Kidney (tissue), 14 donors: ENCODE results near the gene RPL37A. TPM values are rescaled to one million over a fixed set of nuclear protein-coding genes. Genes with fewer than 3 reads are reported as not detected.

Source experiments
- DNase-seq, 5 donors: peaks; one replicate each; pipeline ENCODE4 v3.0.0-alpha.2; 2013 to 2020
- FAIRE-seq: peaks from 2 replicates; lab custom pipeline; 2012; peaks lifted over from hg19 to GRCh38; lab: Jason Lieb, UNC
- H3K27ac ChIP-seq, 2 donors: one replicate each; pipeline ENCODE4 v1.7.0; 2013; ENCODE audit warnings: low read depth in 2 of 2, low read length in 2 of 2, inconsistent platforms in 1 of 2
- H3K27me3 ChIP-seq: one replicate; pipeline ENCODE4 v1.7.1; 2013; ENCODE audit warnings: low read length, inconsistent platforms; ENCODE audit not compliant: control insufficient read depth, insufficient read depth
- H3K36me3 ChIP-seq, 3 donors: one replicate each; pipeline versions ENCODE4 v1.7.0 to v1.7.1; 2013; ENCODE audit warnings: low read length in 3 of 3, control low read depth in 1 of 3, inconsistent platforms in 1 of 3; ENCODE audit not compliant: insufficient read depth in 3 of 3, control insufficient read depth in 2 of 3
- H3K4me1 ChIP-seq, 3 donors: one replicate each; pipeline versions ENCODE4 v1.7.0 to v1.7.1; 2013; ENCODE audit warnings: low read length in 3 of 3, inconsistent platforms in 1 of 3, low read depth in 1 of 3; ENCODE audit not compliant: control insufficient read depth in 2 of 3, insufficient read depth in 2 of 3
- H3K4me3 ChIP-seq, 3 donors: one replicate each; pipeline versions ENCODE4 v1.7.0 to v1.8.1; 2013; ENCODE audit warnings: low read length in 3 of 3, control low read depth in 1 of 3, inconsistent platforms in 1 of 3
- H3K9ac ChIP-seq, 3 donors: one replicate each; pipeline versions ENCODE4 v1.7.0 to v1.7.1; 2013; ENCODE audit warnings: low read length in 3 of 3, control low read depth in 1 of 3, inconsistent platforms in 1 of 3
- H3K9me3 ChIP-seq, 3 donors: one replicate each; pipeline versions ENCODE4 v1.7.0 to v1.7.1; 2013; ENCODE audit warnings: low read length in 3 of 3, control low read depth in 1 of 3, inconsistent platforms in 1 of 3; ENCODE audit not compliant: control insufficient read depth in 2 of 3, insufficient read depth in 1 of 3
- CTCF ChIP-seq: IDR thresholded peaks from 3 replicates; pipeline ENCODE4 v1.5.1; 2012; ENCODE audit warnings: mild to moderate bottlenecking, moderate library complexity, borderline replicate concordance; ENCODE audit not compliant: insufficient read depth; ENCODE audit errors: extremely low read depth
- intact Hi-C: fragments of 100-400 bp; cut with DNase I; formaldehyde crosslinking; loops from one replicate; pipeline ENCODE4 v1.11.1; 2022
- polyA plus RNA-seq: library from polyadenylated mRNA; stranded (reverse); fragments of 350-450 nt; fragmentation: Illumina TruSeq; extraction: RNeasy Lipid Tissue Mini Kit (QIAGEN cat#74804); gene quantifications from one replicate; pipeline ENCODE4 v1.2.3, GENCODE V29; 2014; ENCODE audit warnings: low read depth, low replicate concordance; ENCODE audit not compliant: insufficient read depth
- total RNA-seq: library from RNA; stranded (reverse); fragmentation: NEBNext Ultra II Directional; extraction: Animal tissue kit (Norgen Biotek cat#: 25700); gene quantifications from one replicate; pipeline ENCODE4 v1.2.1, GENCODE V29; 2021
- donor health status: control.
- donor health status: control.
- donor health status: control.
- donor health status: control.
- donor health status: control.
- donor health status: DM: yes; HTN: yes; CAD: no.
- donor health status: Normal renal cell carcinoma (clear cell type).

The RPL37A gene
- total and polyA plus RNA-seq, 2 donors from 2014 or later: 1,810 to 4,316 TPM

DNA sequence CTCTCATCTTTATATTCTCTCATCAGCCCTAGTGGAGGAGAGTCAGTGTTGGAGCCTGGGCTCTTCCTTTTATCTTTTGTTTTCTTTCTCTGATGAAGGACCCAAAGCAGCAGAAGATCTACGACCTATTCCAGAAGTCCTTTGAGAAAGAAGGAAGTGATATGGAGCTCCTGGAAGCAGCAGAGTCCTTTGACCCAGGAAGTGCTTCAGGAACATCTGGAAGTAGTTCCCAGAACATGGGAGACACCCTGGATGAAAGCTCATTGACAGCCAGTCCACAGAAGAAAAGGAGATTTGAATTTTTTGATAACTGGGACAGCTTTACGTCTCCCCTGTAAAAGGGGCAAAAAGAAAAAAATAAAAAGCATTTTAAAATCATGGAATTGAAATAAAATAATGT lies 16.0 kb upstream of the RPL37A start:
- peaks cover 0 to 8% (median 7%) of the 10 kb centered on the region in 3 donors for H3K36me3 ChIP-seq
- FAIRE-seq (no peak), DNase-seq (no peak)

DNA sequence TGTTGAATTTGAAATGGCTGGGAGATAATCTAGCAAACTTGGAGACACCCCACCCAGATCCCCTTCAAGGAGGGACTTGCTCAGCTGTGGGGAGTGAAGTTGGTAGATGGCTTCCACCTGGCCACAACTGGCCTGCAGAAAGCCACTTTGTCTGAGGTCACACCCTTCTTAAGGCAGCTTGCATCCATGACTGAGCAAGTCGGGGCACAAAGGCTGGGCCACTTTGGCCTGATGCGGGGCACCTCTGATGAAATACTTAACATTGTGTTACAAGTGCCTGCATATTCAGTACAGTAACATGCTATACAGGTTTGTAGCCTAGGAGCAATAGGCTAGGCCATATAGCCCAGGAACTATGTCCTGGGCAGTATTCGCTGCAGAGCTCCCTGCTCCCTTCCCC lies 13.4 kb upstream of the RPL37A start:
- no peaks in the 10 kb centered on the region for H3K4me1 ChIP-seq
- TF ChIP-seq CTCF: no peak
- FAIRE-seq (no peak), DNase-seq (no peak)
- no peak overlapping the region for H3K27ac ChIP-seq
- H3K4me3 ChIP-seq: no peak overlapping the region
- no peak overlapping the region for H3K9ac ChIP-seq
- no peaks in the 10 kb centered on the region for H3K27me3 ChIP-seq
- intact Hi-C loops: no loop called here
- H3K9me3 ChIP-seq: no peaks in the 10 kb centered on the region
- H3K36me3 ChIP-seq: no peaks in the 10 kb centered on the region

More for the DNA sequence above, 16.0 kb upstream of the RPL37A start:
- Histone ChIP-seq H3K9me3 (no peaks in the 10 kb centered on the region), H3K27ac (no peak overlapping the region), H3K4me1 (no peaks in the 10 kb centered on the region), H3K4me3 (no peak overlapping the region), H3K9ac (no peak overlapping the region), H3K27me3 (no peaks in the 10 kb centered on the region)
- intact Hi-C loops: no loop called here
- TF ChIP-seq CTCF: no peak

GRCh38 chr2:216485745-216486144 lies 12.9 kb upstream of the RPL37A start:
- Histone ChIP-seq H3K9me3 (no peaks in the 10 kb centered on the region), H3K4me3 (no peak overlapping the region), H3K9ac (no peak overlapping the region), H3K27ac (no peak overlapping the region), H3K27me3 (no peaks in the 10 kb centered on the region), H3K36me3 (no peaks in the 10 kb centered on the region), H3K4me1 (no peaks in the 10 kb centered on the region)
- intact Hi-C loops: no loop called here
- FAIRE-seq (no peak), DNase-seq (no peak)
- no peak for TF ChIP-seq CTCF

DNA sequence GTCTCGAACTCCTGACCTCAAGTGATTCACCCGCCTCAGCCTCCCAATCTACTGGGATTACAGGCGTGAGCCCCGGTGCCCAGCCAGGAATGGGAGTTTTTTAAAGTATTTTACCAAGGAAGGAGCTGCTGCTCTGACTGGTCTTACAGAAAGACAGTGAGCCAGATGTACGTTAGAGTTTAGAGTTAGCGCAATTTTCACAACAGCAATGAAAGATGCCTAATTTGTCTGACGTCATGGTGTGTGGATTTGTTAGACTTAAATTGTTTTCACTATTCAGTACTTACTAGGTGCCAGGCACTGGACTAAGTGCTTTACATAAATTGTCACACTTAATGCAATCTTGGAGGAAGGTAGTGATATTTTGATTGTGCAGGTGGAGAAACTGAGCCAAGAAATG lies 12.4 kb upstream of the RPL37A start:
- Histone ChIP-seq H3K27ac (no peak overlapping the region), H3K4me3 (no peak overlapping the region), H3K36me3 (no peaks in the 10 kb centered on the region), H3K9ac (no peak overlapping the region), H3K4me1 (no peaks in the 10 kb centered on the region), H3K9me3 (no peaks in the 10 kb centered on the region), H3K27me3 (no peaks in the 10 kb centered on the region)
- FAIRE-seq: no peak
- DNase-seq: no peak
- intact Hi-C loops: no loop called here
- no peak for TF ChIP-seq CTCF
